Naive thymus-derived CD4-positive, alpha-beta T cell (primary cell): ENCODE results near the gene TRIM25. TPM values are rescaled to one million over a fixed set of nuclear protein-coding genes. Genes with fewer than 3 reads are reported as not detected.
A peak's percentile ranks its signal among the peaks of the same experiment; 100 is the strongest.

ENCODE experiments used
- ATAC-seq: fragments of 150-1000 bp; cut with Tn5 transposase; 2 replicates; pipeline ENCODE4 v1.10.0; 2021; ENCODE audit warnings: mild to moderate bottlenecking, moderate library complexity
- CTCF ChIA-PET: fragments of 350-600 bp; sonication (Branson Sonifier 250); formaldehyde crosslinking; loops from one replicate; lab custom pipeline; 2021; ENCODE audit warnings: antibody characterized with exemption; lab: Charles Lee
- POLR2A ChIA-PET: fragments of 350-600 bp; sonication (Branson Sonifier 250); formaldehyde crosslinking; loops from one replicate; lab custom pipeline; 2021; ENCODE audit warnings: antibody characterized with exemption, inconsistent platforms; lab: Charles Lee
- DNase-seq, 9 donors: peaks; one replicate each; pipeline versions ENCODE4 v3.0.0 to v3.0.0-alpha.2; 2020 to 2022; ENCODE audit warnings: mixed read lengths in 1 of 9
- H3K27ac ChIP-seq: one replicate; pipeline ENCODE4 v1.7.0; 2013; ENCODE audit warnings: mild to moderate bottlenecking, low read depth, low read length, moderate library complexity
- H3K27me3 ChIP-seq, 2 donors: one replicate each; pipeline ENCODE4 v1.7.0; 2013; ENCODE audit warnings: low read length in 2 of 2, mild to moderate bottlenecking in 2 of 2, moderate library complexity in 2 of 2; ENCODE audit not compliant: control insufficient read depth in 2 of 2, insufficient read depth in 2 of 2
- H3K36me3 ChIP-seq, 3 experiments: 1 replicate in 2 of 3; 2 replicates in 1 of 3; pipeline ENCODE4 v1.7.0; 2013; ENCODE audit warnings: low read length in 3 of 3, mild to moderate bottlenecking in 3 of 3, moderate library complexity in 1 of 3; ENCODE audit not compliant: insufficient read depth in 3 of 3, control insufficient read depth in 2 of 3
- H3K4me1 ChIP-seq, 2 donors: one replicate each; pipeline ENCODE4 v1.7.0; 2013; ENCODE audit warnings: low read length in 2 of 2, mild to moderate bottlenecking in 2 of 2, moderate library complexity in 1 of 2; ENCODE audit not compliant: control insufficient read depth in 2 of 2, insufficient read depth in 2 of 2
- H3K4me3 ChIP-seq: 2 replicates; pipeline ENCODE4 v1.7.0; 2013; ENCODE audit warnings: mild to moderate bottlenecking, low read length
- H3K9me3 ChIP-seq, 3 experiments: 1 replicate in 2 of 3; 2 replicates in 1 of 3; pipeline ENCODE4 v1.7.0; 2013; ENCODE audit warnings: low read length in 3 of 3; ENCODE audit not compliant: control insufficient read depth in 2 of 3
- H3K27ac Mint-ChIP-seq, 9 donors: one replicate each; pipeline ENCODE4 v1.8.0; 2020 to 2022; ENCODE audit warnings: mixed read lengths in 9 of 9, mild to moderate bottlenecking in 8 of 9, moderate library complexity in 5 of 9, inconsistent platforms in 2 of 9
- H3K27me3 Mint-ChIP-seq, 5 donors: one replicate each; pipeline ENCODE4 v1.8.0; 2021 to 2022; ENCODE audit warnings: mixed read lengths in 5 of 5, mild to moderate bottlenecking in 1 of 5
- H3K36me3 Mint-ChIP-seq, 5 donors: one replicate each; pipeline ENCODE4 v1.8.0; 2020 to 2022; ENCODE audit warnings: mixed read lengths in 5 of 5, mild to moderate bottlenecking in 3 of 5, inconsistent platforms in 1 of 5
- H3K4me1 Mint-ChIP-seq, 7 donors: one replicate each; pipeline ENCODE4 v1.8.0; 2020 to 2022; ENCODE audit warnings: mixed read lengths in 7 of 7, mild to moderate bottlenecking in 3 of 7, inconsistent platforms in 1 of 7
- H3K4me3 Mint-ChIP-seq, 10 donors: one replicate each; pipeline ENCODE4 v1.8.0; 2020 to 2022; ENCODE audit warnings: mild to moderate bottlenecking in 10 of 10, mixed read lengths in 10 of 10, moderate library complexity in 6 of 10, inconsistent platforms in 2 of 10
- H3K9me3 Mint-ChIP-seq, 11 donors: one replicate each; pipeline ENCODE4 v1.8.0; 2020 to 2022; ENCODE audit warnings: mixed read lengths in 11 of 11, mild to moderate bottlenecking in 4 of 11, inconsistent platforms in 1 of 11, moderate library complexity in 1 of 11
- intact Hi-C, 2 donors: fragments of 100-400 bp; cut with micrococcal nuclease; formaldehyde crosslinking; loops; one replicate each; pipeline ENCODE4 v1.15.1; 2023
- polyA plus RNA-seq, 2 donors: library from polyadenylated mRNA; unstranded; fragments of 300-500 nt; fragmentation: Illumina TruSeq; gene quantifications; one replicate each; pipeline ENCODE4 v1.2.3, GENCODE V29; 2021
- total RNA-seq, 6 experiments: library from RNA in 5 of 6; stranded (reverse) in 5 of 6; gene quantifications; 1 replicate in 5 of 6; 2 replicates in 1 of 6; pipeline ENCODE4 v1.2.3 and lab custom pipeline; 2021 to 2026

TRIM25 gene
- total and polyA plus RNA-seq, 7 experiments from 2014 or later = 4.8 to 133 (median 58.9) TPM

DNA sequence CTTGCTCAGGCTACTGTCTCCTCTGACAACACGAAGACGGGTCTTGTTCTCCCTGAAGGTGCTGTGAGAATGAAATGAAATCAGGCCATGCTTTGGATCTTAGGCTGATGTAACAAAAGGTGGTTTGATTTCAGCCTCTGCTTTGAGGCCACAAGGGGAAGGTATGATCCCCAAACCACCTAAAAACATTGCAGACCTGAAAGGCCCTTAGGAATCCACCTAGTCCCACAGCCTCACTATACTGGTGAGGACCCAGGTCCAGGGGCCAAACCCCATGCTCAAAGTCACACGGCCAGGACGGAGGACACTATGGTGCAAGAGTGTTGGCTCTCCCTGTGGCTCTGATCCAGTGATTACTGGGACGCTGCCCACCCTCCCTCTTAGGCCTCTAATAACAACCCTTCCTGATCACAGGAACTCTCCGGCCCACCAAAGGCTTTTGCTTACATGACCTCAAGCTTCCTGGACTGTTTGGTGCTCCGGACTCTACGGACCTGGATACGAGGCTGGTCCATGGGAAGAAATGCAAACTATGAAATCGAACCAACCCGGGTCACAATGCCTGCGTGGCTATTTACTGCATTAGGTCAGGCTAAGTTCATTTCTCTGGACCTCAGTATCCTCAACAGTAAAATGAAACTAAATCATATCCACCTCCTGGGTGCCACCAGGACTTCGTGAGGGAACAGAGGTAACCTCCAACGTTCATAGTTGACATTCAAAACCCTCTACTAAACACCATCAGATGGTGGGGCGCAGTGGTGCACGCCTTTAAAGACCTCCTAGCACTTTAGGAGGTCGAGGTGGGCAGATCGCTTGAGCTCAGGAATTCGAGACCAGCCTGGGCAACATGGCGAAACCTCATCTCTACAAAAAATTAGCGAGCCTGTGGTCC is 1.5 kb downstream of the TRIM25 start:
- Mint-ChIP-seq H3K9me3 (peaks cover 0 to 3% (median 0%) of the 10 kb centered on the region in 11 donors), H3K4me1 (peaks cover 29 to 65% (median 57%) of the 10 kb centered on the region in 7 donors), H3K27me3 (no peaks in the 10 kb centered on the region), H3K27ac (peak overlapping the region; percentile 64 to 94 (median 89)), H3K36me3 (peaks cover 4 to 37% (median 14%) of the 10 kb centered on the region in 5 donors), H3K4me3 (peak overlapping the region; percentile 80 to 96 (median 91))
- CTCF ChIA-PET = interaction anchor here (0.7 kb wide), 1 partner anchor 319 kb away, joined by 3 read pairs; no protein-coding TSS in a partner anchor
- H3K4me1 ChIP-seq = peaks cover 35 to 36% of the 10 kb centered on the region in 2 donors
- POLR2A ChIA-PET = interaction anchor here (0.6 to 1.0 kb wide), 2 partner anchors 77 to 392 kb away, joined by 3 to 5 read pairs; no protein-coding TSS in a partner anchor
- H3K27ac ChIP-seq = peak overlapping the region; percentile 90
- no peaks in the 10 kb centered on the region for H3K27me3 ChIP-seq
- intact Hi-C loops = loop anchor here (5.0 kb wide), 4 partner anchors 65 to 1490 kb away; partner anchors contain the start of genes MMD (in 1 of the 2), SCPEP1 (in 1 of the 2) and VEZF1 (in 1 of the 2)
- H3K36me3 ChIP-seq = peaks cover 0 to 24% (median 0%) of the 10 kb centered on the region in 3 experiments
- peak overlapping the region; percentile 93 for H3K4me3 ChIP-seq
- no peak for ATAC-seq
- DNase-seq = no peak
- H3K9me3 ChIP-seq = no peaks in the 10 kb centered on the region

DNA sequence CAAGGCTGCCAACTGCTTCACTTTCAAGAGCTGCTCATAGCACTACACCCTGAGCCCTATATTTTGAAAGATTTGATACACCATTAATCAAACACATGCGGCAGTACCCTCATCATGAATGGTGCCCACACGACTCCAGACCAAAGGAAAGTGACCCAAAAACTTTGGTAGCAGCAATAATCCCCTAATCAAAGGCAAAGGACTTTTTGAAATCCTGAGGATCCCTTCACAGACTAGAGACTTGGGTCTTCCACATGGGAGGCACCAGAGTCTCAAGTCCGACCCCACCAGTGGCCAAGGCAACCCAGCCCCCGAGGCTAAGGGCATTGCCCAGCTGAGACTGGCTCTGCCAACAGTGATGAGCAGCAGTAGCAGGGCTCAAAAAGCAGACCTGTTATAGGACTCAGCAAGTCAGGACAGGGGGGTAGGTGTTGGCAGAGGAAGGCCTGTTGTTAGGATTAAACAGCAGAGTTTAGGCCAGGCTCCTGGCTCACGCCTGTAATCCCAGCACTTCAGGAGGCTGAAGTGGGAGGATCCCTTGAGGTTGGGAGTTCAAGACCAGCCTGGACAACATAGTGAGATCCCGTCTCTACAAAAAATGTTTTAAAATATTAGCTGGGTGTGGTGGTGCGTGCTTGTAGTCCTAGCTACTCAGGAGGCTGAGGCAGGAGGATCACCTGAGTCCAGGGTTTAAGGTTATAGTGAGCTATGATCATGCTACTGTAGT is 3.2 kb downstream of the TRIM25 start:
- Mint-ChIP-seq H3K4me3 (peak overlapping the region; percentile 29 to 95 (median 66)), H3K4me1 (peaks cover 40 to 70% (median 59%) of the 10 kb centered on the region in 7 donors), H3K9me3 (peaks cover 0 to 2% (median 0%) of the 10 kb centered on the region in 11 donors), H3K27ac (peak overlapping the region; percentile 15 to 89 (median 74)), H3K36me3 (peaks cover 11 to 46% (median 26%) of the 10 kb centered on the region in 5 donors), H3K27me3 (no peaks in the 10 kb centered on the region)
- peak overlapping the region; percentile 41 for H3K27ac ChIP-seq
- DNase-seq = no peak
- no peaks in the 10 kb centered on the region for H3K9me3 ChIP-seq
- intact Hi-C loops = loop anchor here (5.0 kb wide), 4 partner anchors 67 to 1488 kb away; partner anchors contain the start of genes MMD (in 1 of the 2), SCPEP1 (in 1 of the 2) and VEZF1 (in 1 of the 2)
- no peak for ATAC-seq
- H3K4me3 ChIP-seq = no peak overlapping the region
- peaks cover 0 to 40% (median 0%) of the 10 kb centered on the region in 3 experiments for H3K36me3 ChIP-seq
- ChIA-PET CTCF (no interaction called here), POLR2A (no interaction called here)
- H3K27me3 ChIP-seq = no peaks in the 10 kb centered on the region
- H3K4me1 ChIP-seq = peaks cover 35 to 36% of the 10 kb centered on the region in 2 donors

DNA sequence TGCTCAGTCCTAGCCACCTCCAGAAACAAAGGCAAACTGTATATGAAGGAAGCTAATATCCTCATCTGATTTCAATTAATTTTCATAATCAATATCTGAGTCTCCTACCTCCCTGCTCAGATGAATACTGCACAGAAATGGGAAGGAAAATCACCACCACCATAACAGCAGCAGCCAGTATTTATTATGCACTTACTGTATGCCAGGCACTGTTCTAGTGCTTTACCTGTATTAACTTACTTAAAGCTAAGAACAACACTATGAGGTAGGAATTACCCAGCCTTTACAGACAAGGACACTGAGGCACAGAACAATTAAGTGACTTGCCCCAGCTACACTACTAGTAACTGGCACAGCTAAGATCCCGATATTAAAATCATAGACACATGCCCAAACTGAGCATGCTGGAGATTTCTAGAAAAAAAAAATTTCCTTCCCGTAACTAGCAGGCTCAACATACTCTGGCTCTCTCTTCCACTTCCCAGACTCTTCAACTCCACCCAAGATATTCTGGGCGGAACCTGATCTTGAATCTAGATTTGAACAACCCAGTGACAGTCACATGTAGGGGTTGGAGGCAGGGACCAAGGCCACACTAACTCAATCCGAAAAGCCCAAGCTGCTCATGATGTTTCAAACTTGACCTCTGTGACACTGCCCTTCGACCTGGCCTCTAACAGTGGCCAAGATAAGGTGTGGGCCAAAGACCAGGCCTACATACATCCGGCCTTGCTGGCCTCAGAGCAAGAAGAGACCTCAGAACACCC is 3.9 kb downstream of the TRIM25 start:
- Mint-ChIP-seq H3K36me3 (peaks cover 11 to 47% (median 27%) of the 10 kb centered on the region in 5 donors), H3K4me3 (peak overlapping the region; percentile 29 to 95 (median 66)), H3K27ac (peak overlapping the region; percentile 15 to 89 (median 74)), H3K9me3 (peaks cover 0 to 2% (median 0%) of the 10 kb centered on the region in 11 donors), H3K4me1 (peaks cover 40 to 64% (median 53%) of the 10 kb centered on the region in 7 donors), H3K27me3 (no peaks in the 10 kb centered on the region)
- H3K27me3 ChIP-seq = no peaks in the 10 kb centered on the region
- peaks cover 0 to 46% (median 0%) of the 10 kb centered on the region in 3 experiments for H3K36me3 ChIP-seq
- intact Hi-C loops = loop anchor here (5.0 kb wide), 4 partner anchors 67 to 1488 kb away; partner anchors contain the start of genes MMD (in 1 of the 2), SCPEP1 (in 1 of the 2) and VEZF1 (in 1 of the 2)
- peak overlapping the region; percentile 41 for H3K27ac ChIP-seq
- H3K9me3 ChIP-seq = no peaks in the 10 kb centered on the region
- H3K4me3 ChIP-seq = no peak overlapping the region
- ChIA-PET POLR2A (no interaction called here), CTCF (no interaction called here)
- ATAC-seq = no peak
- H3K4me1 ChIP-seq = peaks cover 31 to 36% of the 10 kb centered on the region in 2 donors
- DNase-seq = no peak

DNA sequence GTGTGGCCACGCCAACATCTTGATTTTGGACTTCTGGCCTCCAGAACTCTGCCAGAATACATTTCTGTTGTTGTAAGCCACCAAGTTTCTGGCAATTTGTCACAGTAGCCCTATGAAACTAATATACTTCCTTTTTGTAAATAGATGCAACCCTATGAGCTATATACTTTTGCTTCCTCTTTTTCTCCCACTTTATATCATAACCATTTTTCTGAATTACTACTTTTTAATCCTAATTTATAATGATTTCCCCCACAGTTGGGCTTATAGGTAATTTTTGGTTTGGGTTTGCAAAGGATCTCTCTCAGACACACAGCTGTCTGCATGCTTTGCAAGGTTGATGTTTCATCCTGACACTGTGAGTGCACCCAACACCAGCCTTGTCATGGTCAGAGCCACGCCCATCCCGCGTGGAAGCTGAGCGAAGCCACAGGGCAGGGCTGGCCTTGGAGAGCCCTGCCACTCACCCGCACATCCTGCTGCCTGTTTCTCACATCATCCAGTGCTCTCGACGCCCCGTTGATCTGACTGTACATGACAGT is 5.8 kb downstream of the TRIM25 start:
- no peak overlapping the region for H3K4me3 ChIP-seq
- DNase-seq (peak in 1 of 9 donors; percentile 34), ATAC-seq (peak; percentile 96)
- intact Hi-C loops = no loop called here
- CTCF ChIA-PET = no interaction called here
- Mint-ChIP-seq H3K4me1 (peaks cover 47 to 73% (median 54%) of the 10 kb centered on the region in 7 donors), H3K27ac (peak overlapping the region; percentile 3 to 84 (median 71)), H3K36me3 (peaks cover 22 to 59% (median 38%) of the 10 kb centered on the region in 5 donors), H3K4me3 (peak overlapping the region in 3 of 10 donors; percentile 26 to 79 (median 75)), H3K27me3 (no peaks in the 10 kb centered on the region), H3K9me3 (no peaks in the 10 kb centered on the region)
- H3K36me3 ChIP-seq = peaks cover 4 to 56% (median 6%) of the 10 kb centered on the region in 3 experiments
- H3K4me1 ChIP-seq = peaks cover 26 to 30% of the 10 kb centered on the region in 2 donors
- no peak overlapping the region for H3K27ac ChIP-seq
- no peaks in the 10 kb centered on the region for H3K27me3 ChIP-seq
- POLR2A ChIA-PET = interaction anchor here (0.5 kb wide), 1 partner anchor 46 kb away, joined by 3 read pairs; no protein-coding TSS in a partner anchor
- no peaks in the 10 kb centered on the region for H3K9me3 ChIP-seq

DNA sequence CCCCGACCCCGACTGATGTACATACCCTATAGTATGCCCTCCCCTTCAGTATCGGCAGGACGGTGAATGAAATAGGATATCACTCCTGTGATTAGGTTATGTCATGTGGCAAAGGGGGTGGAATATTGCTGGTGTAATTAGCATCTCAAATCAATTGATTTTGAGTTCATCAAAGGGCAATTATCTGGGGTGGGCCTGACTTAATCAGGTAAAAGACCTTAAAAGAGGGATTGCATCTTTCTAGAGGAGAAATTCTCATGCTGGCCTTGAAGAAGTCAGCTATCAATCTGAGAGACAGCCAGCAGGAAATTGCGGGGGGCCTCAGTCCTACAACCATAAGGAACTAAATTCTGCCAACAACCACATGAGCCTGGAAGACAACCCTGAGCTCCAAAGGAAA is 10.3 kb downstream of the TRIM25 start:
- Histone ChIP-seq H3K4me3 (no peak overlapping the region), H3K9me3 (no peaks in the 10 kb centered on the region), H3K36me3 (peaks cover 15 to 96% (median 30%) of the 10 kb centered on the region in 3 experiments), H3K27ac (no peak overlapping the region), H3K4me1 (peaks cover 0 to 2% of the 10 kb centered on the region in 2 donors), H3K27me3 (no peaks in the 10 kb centered on the region)
- intact Hi-C loops = no loop called here
- CTCF ChIA-PET = no interaction called here
- peaks cover 33 to 66% (median 54%) of the 10 kb centered on the region in 5 donors for H3K36me3 Mint-ChIP-seq
- no peak overlapping the region for H3K4me3 Mint-ChIP-seq
- ATAC-seq (no peak), DNase-seq (no peak)
- H3K27me3 Mint-ChIP-seq = no peaks in the 10 kb centered on the region
- H3K27ac Mint-ChIP-seq = no peak overlapping the region
- no peaks in the 10 kb centered on the region for H3K9me3 Mint-ChIP-seq
- peaks cover 13 to 60% (median 23%) of the 10 kb centered on the region in 7 donors for H3K4me1 Mint-ChIP-seq
- POLR2A ChIA-PET = no interaction called here
